GM12864 (cell line): Measurements from ENCODE around the gene OR51F2.
"Not testable (repeated sequence)": the region's sequence is repeated elsewhere in the genome, so short reads cannot be mapped to it uniquely, and the experiment has no call there.

ENCODE experiments used
- DNase-seq: peaks from one replicate; pipeline ENCODE4 v3.0.0-alpha.2; 2011; ENCODE audit warnings: low read depth
- H3K4me3 ChIP-seq: 2 replicates; pipeline ENCODE4 v1.5.1; 2011; ENCODE audit warnings: mild to moderate bottlenecking, low read depth, low read length, control low read depth
- CTCF ChIP-seq: IDR thresholded peaks from 2 replicates; pipeline ENCODE4 v1.5.1; 2011; ENCODE audit warnings: low read depth, mild to moderate bottlenecking, moderate library complexity, low read length, control low read depth, inconsistent platforms; ENCODE audit errors: missing control alignments

OR51F2 gene

GRCh38 chr11:4821021-4821420, at the start of gene OR51F2:
Gene OR51F2 (plus strand): TSS chr11:4821321. CDS start chr11:4821422, 101 bp downstream.
- no peak for DNase-seq
- no peak for TF ChIP-seq CTCF
- H3K4me3 ChIP-seq = no peak within 1 kb of the TSS

- no peak for DNase-seq
- no peak overlapping the region for H3K4me3 ChIP-seq
- TF ChIP-seq CTCF = no peak
Observed at GRCh38 chr11:4782454-4782853, 38.7 kb upstream of the OR51F2 start.

GRCh38 chr11:4797206-4797605, 23.9 kb upstream of the OR51F2 start:
- H3K4me3 ChIP-seq = no peak overlapping the region
- no peak for DNase-seq
- TF ChIP-seq CTCF = no peak

GRCh38 chr11:4798427-4799183, 22.5 kb upstream of the OR51F2 start:
- H3K4me3 ChIP-seq = no peak overlapping the region
- TF ChIP-seq CTCF = no peak
- no peak for DNase-seq

GRCh38 chr11:4801316-4801715, 19.8 kb upstream of the OR51F2 start:
- not testable (repeated sequence) for H3K4me3 ChIP-seq, DNase-seq

GRCh38 chr11:4804280-4804679, 16.8 kb upstream of the OR51F2 start, which contains the start of gene OR52R1:
Gene OR52R1 (minus strand): TSS chr11:4804380. CDS start chr11:4804380, 0 bp downstream.
- H3K4me3 ChIP-seq = no peak within 1 kb of the TSS
- TF ChIP-seq CTCF = no peak
- no peak for DNase-seq

- no peak for TF ChIP-seq CTCF
- DNase-seq = no peak
- no peak overlapping the region for H3K4me3 ChIP-seq
Observed at GRCh38 chr11:4808476-4808875, 12.6 kb upstream of the OR51F2 start.
